Transverse colon (tissue), 4 donors: Measurements from ENCODE around the gene BSG.

Experiments
- POLR2AphosphoS5 ChIP-seq, 3 donors: sonication (generic); formaldehyde crosslinking; IDR thresholded peaks; one replicate each; pipeline ENCODE4 v1.6.1; 2016; ENCODE audit warnings: antibody characterized with exemption in 3 of 3
- TF ChIP-seq, protein P1 (sequence below), 5 experiments: fragments of 200-600 bp in 3 of 5; fragments of 450-650 bp in 2 of 5; sonication (generic) in 3 of 5; IDR thresholded peaks; 1 replicate in 2 of 5; 2 replicates in 3 of 5; pipeline ENCODE4 v1.5.1; 2016 to 2017; ENCODE audit warnings: antibody characterized with exemption in 5 of 5, inconsistent platforms in 3 of 5, mild to moderate bottlenecking in 2 of 5, moderate library complexity in 1 of 5

DNA sequence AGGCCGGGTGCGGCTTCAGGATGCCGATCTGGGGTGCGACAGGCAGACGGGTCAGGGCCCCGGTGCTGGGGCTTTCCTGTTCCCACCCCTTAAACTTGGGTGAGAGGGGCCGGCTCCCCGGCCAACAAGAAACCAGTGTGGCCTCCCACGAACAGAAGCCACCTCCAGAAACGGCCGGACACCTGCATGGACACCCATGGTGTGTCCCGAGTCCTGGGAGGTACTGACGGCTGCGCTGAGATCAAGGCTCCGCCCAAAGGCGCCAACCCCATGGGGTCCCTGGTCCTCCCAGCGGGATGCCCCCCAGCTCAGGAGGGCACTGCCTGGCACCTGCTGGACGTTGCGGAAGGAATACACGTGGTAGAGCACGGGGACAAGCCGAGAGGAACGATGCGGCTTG lies 49.4 kb downstream of the BSG start:
- TF ChIP-seq, protein P1, sequence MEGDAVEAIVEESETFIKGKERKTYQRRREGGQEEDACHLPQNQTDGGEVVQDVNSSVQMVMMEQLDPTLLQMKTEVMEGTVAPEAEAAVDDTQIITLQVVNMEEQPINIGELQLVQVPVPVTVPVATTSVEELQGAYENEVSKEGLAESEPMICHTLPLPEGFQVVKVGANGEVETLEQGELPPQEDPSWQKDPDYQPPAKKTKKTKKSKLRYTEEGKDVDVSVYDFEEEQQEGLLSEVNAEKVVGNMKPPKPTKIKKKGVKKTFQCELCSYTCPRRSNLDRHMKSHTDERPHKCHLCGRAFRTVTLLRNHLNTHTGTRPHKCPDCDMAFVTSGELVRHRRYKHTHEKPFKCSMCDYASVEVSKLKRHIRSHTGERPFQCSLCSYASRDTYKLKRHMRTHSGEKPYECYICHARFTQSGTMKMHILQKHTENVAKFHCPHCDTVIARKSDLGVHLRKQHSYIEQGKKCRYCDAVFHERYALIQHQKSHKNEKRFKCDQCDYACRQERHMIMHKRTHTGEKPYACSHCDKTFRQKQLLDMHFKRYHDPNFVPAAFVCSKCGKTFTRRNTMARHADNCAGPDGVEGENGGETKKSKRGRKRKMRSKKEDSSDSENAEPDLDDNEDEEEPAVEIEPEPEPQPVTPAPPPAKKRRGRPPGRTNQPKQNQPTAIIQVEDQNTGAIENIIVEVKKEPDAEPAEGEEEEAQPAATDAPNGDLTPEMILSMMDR (IDR thresholded peaks at IDR 0.05) = no peak
- no peak for TF ChIP-seq POLR2AphosphoS5 (IDR thresholded peaks at IDR 0.05)
